Fibroblast of lung (primary cell): ENCODE results near the gene C16orf82.

Experiments
- EZH2 ChIP-seq: IDR thresholded peaks from 2 replicates; pipeline ENCODE4 v1.5.1; 2012; ENCODE audit warnings: low read length, control low read depth, mild to moderate bottlenecking; ENCODE audit errors: missing control alignments
- TF ChIP-seq, protein P1 (sequence below), 2 donors: IDR thresholded peaks in 1 of 2; conservative IDR thresholded peaks in 1 of 2; 1 replicate in 1 of 2; 2 replicates in 1 of 2; pipeline ENCODE4 v1.5.1; 2011 to 2012; ENCODE audit warnings: low read length in 2 of 2, control low read depth in 1 of 2, inconsistent platforms in 1 of 2, low read depth in 1 of 2, mild to moderate bottlenecking in 1 of 2

DNA sequence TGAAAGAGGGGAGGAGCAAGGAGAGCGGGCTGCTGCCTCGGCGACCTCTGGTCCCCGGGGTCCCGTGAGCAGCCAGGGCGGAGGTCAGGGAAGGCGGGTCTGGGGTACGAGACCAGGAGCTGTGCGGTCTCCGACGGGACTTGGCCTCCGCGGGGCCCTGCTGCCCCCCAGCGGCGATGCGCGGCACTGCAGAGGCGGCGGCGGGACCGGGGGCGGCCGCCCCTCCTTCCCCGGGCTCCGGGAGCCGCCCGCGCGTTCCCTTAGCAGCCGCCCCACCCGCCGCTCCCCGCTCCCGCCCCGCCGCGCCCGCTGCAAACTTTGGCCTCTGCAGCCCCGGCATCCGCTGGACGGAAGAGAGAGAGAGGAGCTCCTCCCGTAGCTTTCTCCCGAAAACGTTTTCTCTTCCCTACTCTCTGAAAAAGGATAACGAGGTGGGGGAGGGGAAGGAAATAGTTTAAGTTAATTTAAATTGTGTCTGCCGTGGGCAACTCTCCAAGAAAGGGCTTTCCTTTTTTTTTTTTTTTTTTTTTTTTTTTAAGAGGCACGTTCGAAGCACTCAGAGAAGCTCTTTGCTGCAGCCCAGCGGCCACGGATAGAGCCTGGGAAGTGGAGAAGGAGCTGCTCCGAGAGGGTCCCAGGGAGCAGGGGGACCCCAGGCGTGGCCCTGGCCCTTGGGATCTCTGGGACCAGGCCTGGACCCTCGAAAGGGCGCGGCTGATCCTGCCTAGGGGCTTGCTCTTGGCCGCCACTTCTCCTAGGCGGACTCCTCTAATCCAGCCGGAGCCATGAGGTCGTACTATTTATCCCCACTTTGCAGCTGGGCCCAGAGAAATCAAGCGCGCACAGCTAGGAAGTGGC is 43.2 kb downstream of the C16orf82 start:
- TF ChIP-seq, protein P1, sequence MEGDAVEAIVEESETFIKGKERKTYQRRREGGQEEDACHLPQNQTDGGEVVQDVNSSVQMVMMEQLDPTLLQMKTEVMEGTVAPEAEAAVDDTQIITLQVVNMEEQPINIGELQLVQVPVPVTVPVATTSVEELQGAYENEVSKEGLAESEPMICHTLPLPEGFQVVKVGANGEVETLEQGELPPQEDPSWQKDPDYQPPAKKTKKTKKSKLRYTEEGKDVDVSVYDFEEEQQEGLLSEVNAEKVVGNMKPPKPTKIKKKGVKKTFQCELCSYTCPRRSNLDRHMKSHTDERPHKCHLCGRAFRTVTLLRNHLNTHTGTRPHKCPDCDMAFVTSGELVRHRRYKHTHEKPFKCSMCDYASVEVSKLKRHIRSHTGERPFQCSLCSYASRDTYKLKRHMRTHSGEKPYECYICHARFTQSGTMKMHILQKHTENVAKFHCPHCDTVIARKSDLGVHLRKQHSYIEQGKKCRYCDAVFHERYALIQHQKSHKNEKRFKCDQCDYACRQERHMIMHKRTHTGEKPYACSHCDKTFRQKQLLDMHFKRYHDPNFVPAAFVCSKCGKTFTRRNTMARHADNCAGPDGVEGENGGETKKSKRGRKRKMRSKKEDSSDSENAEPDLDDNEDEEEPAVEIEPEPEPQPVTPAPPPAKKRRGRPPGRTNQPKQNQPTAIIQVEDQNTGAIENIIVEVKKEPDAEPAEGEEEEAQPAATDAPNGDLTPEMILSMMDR (conservative IDR thresholded peaks at IDR 0.05 in 1 of 2, IDR thresholded peaks at IDR 0.05 in 1 of 2; ENCODE audit: low read depth in 1 of 2, low read length in 2 of 2), result peak; percentile 69 to 78
- TF ChIP-seq EZH2, result no peak
